H7 (cell line): Measurements from ENCODE around the gene ADGRE1. TPM values are rescaled to one million over a fixed set of nuclear protein-coding genes. Genes with fewer than 3 reads are reported as not detected.

Source experiments
- total RNA-seq: library from RNA; depleted of rRNA; stranded (reverse); fragments of >200 nt; shearing (Covaris generic); gene quantifications from 2 replicates; pipeline ENCODE4 v1.2.3, GENCODE V29; 2014; rRNA removed

Gene ADGRE1
- total RNA-seq, 1 experiment from 2014 or later: not detected

Other genes with a start within 250 kb of the ADGRE1 start
- gene TNFSF14, start 217.4 kb upstream of the ADGRE1 start, total RNA-seq: 0.14 TPM in 1 of 2 replicates, not detected in the other
- gene C3, start 166.9 kb upstream of the ADGRE1 start, total RNA-seq: 13.4 and 20.2 TPM in 2 replicates
- 60.7 and 61.7 TPM in 2 replicates for gene GPR108, start 150.0 kb upstream of the ADGRE1 start, total RNA-seq
- gene TRIP10, start 147.9 kb upstream of the ADGRE1 start, total RNA-seq: 84.5 and 92.2 TPM in 2 replicates
- gene SH2D3A, start 120.1 kb upstream of the ADGRE1 start, total RNA-seq: 11.7 and 12.8 TPM in 2 replicates
- 9.5 and 13.3 TPM in 2 replicates for gene VAV1, start 114.9 kb upstream of the ADGRE1 start, total RNA-seq
- gene MBD3L2B, start 133.9 kb downstream of the ADGRE1 start, total RNA-seq: not detected in 2 replicates
- not detected in 2 replicates for gene MBD3L5, start 143.0 kb downstream of the ADGRE1 start, total RNA-seq
- not detected in 2 replicates for gene MBD3L4, start 152.6 kb downstream of the ADGRE1 start, total RNA-seq
- gene MBD3L2, start 161.7 kb downstream of the ADGRE1 start, total RNA-seq: not detected in 2 replicates
- gene MBD3L3, start 171.1 kb downstream of the ADGRE1 start, total RNA-seq: not detected in 2 replicates
- 5.2 and 5.8 TPM in 2 replicates for gene ZNF557, start 182.1 kb downstream of the ADGRE1 start, total RNA-seq